ENCODE data around the gene IVD.
"Not testable (repeated sequence)": the region's sequence is repeated elsewhere in the genome, so short reads cannot be mapped to it uniquely, and the experiment has no call there.

Gene IVD

DNA sequence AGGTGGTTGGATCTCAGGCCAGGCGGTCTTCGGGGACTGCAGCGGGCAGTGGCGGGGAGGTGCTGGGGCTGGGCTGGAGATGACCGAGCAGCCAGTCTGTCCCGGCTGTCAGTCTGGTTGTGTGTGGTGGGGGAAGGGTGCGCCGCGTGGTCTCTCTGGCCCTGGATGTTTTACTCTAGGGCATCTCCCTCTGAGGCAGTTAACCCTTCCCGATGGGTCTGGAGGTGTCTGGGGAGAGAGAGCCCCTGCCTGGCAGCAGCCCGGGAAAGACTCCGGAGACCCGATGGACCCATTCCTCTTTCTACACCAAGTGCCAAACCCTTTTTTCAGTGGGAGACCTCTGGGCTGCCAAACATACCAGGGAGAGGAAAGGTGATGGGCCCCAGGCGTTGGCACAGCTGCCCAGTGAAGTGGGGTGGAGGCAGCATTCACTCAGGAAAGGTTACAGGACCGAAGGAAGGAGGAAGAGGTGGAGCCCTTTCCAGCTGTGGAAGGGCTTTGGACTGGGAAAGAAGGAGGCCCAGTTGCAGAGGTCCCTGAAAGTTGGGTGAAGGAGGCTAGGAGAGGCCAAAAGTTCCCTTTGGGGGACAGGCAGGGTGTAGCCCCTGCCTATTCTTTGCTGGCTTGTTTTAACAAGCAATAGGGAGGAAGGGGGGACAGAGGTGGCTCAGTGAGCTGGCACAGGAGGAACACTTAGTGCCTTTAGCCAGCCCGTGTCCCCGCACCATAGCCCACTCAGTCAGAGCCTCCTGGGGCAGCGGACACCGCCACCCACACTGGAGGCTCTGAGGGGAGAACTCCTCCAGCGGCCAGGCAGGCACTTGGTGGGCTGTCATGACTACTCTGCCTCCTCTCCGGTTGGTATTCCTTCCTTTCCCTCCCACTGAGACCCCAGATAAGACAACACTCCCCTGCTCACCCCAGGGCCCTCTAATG is 32.4 kb downstream of the IVD start:
- in situ Hi-C loops (cut with MboI; ENCODE audit: low sequenced_read_pairs): no loop called here

DNA sequence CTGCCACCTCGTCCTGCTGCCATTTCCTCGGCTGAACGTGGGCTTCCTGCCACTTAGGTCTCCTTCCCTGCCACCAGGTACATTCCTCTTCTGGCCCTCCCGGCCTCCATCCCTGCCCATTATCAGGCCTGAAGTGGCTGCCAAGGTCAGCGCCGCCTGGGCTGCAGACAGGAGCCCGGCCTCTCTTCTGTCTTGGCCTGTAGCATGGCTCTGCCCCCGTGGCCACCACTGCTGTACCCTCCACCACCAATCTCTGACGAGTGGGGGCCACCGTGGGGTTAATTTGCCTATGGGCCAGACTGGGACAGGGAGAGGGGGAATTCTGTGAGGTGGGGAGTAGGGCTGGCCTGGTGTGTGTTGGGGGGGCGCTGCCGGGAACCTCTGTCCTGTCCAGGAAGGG is 33.1 kb downstream of the IVD start:
- in situ Hi-C loops (cut with MboI; ENCODE audit: low sequenced_read_pairs): no loop called here

DNA sequence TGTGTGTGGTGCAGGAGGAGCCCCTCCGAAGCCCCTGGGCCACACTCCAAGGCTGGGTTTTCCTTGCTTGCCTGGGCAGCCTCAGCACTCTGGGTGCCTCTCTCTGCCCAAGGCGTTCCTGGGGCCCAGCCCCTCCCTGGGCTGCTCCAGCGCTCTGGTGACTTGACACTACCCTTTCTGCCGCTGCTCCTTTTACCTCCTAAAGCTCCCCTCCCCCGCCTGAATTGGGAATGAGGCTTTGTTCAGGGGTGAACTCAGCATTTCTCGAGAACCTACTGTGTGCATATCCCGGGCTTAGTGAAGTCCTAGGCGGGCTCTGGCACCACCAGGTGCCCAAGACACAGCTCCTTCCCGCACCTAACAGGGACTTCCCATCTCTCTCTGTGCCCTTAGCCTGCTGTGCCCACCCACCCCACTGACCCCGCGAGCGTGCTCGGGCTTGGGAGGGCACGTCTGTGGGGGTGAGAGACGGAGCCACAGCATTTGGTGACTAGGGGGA is 33.9 kb downstream of the IVD start:
- in situ Hi-C loops (cut with MboI; ENCODE audit: low sequenced_read_pairs): no loop called here

DNA sequence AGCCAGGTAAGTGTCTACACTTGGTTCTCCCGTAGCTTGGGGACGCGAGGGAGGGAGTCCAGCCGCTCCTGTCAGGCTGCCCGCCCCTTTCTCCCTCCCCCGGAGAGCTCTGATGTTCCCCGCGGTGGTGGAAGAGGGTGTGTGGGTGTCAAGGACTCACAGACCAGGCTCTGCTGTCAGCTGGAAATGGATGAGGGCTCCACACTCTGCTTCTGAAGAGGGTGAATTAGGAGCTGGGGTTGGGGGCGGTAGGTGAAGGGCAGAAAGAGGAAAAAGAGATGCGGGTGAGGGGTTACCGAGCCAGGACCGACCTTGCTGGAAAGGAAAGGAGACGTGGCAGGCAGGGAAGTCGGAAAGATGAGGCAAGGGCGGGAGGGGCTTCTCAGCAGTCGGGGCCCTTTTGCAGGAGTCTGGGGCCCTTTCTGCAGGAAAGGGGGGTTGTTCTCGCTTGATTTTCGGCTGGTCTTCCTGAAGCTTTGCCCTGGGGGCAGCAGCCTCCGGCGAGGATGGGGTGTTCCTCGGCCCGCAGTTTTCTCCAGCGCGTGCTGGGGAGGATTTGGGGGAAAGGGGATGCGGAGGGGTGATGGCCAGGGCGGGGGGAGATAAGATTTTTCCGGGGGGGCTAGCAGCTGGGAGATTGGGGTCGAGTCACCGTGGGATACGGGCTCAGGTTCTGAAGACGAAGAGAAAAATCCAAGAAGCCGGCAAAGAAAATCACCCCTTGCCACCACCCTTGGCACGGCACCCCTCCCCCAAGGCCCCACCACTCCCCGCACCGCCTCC is 34.6 kb downstream of the IVD start:
- in situ Hi-C loops (cut with MboI; ENCODE audit: low sequenced_read_pairs): no loop called here

DNA sequence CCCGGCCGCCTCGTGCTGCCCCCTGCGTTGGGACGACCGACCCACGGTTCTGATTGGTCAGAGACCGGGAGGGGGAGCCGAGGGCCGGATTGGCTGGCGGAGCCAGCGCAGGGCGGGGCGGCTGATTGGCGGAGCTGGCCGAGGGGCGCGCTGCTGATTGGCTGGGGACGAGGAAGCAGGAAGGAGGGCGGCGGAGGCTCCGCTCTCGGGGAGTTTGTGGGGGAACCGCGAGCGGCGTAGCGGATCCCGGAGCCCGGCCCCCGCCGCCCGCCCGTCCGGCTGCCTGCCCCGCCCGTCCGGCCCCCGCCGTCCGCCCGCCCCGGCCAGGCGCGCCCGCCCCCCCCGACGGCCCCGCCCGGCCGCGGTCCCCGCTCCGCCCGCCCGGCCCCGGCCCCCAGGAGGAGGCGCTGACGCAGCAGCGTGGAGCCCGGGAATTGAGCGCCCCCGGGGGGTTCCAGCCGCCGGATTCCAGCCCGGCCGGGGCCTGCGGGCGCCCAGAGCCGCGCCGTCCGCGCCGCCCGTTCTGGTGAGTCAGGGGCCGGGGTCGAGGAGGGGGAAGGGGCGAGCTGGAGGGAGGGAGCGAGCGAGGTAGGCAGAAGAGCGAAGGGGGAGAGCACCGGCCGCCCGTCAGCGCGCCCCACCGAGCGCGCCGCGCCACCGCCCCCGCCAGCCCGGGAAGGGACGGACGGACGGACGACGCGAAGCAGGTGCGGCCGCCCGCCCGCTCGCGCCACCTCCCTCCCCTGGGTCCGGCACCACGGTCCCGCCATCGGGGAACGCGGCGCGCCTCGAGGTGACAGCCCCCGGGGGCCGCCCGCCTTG is 35.4 kb downstream of the IVD start, which contains the start of gene BAHD1:
Gene BAHD1 (plus strand): TSS at position 211 of the 822 bp plus-strand sequence. CDS start 17,512 bp downstream, outside the sequence.
- in situ Hi-C loops (cut with MboI; ENCODE audit: low sequenced_read_pairs): no loop called here

DNA sequence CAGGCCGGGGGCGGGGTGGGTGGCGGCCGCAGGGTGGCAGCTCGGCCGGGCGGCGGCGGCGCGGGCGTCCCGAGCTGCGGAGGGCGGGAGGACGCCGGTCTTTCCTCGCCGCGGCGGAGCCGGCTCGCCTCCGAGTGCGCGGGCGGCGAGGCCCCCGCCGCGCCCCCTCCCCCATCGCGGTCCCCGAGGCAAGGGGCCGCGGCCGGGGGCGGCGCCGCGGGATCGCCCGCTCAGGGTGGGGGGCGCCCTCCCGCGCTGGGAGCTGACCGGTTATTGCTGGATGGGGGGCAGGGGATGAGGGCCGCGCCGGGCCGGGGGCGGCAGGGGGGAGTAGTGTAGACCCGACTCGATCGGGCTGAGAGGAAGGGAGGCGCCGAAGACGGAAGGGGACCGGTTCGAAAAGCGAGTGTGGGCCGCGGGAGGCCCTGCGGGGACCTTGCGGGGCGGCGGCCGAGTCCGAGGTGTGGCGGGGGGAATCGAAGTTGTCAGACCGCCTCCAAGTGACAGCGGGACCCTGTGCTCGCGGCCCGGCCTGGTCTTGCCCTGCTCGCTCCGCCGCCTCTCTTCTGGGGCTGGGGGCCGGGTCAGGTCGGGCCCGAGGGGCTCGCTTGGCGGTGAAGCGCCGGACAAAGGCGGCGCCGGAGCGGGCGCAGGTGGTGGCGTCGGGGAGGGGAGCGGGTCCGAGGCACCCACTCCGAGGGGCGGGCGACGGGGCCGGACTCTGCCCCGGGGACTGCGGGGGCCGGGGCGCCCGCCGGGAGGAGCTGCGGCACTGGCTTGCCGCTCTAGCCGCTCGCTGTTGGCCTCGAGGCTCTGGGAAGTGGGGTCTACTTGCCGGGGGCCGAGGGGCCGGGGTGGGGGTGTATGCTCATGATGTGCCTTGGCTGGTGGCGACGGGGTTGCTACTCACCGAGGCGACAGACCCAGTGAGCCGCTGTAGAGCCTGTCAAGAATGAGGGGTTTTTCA is 36.3 kb downstream of the IVD start:
- in situ Hi-C loops (cut with MboI; ENCODE audit: low sequenced_read_pairs): no loop called here

DNA sequence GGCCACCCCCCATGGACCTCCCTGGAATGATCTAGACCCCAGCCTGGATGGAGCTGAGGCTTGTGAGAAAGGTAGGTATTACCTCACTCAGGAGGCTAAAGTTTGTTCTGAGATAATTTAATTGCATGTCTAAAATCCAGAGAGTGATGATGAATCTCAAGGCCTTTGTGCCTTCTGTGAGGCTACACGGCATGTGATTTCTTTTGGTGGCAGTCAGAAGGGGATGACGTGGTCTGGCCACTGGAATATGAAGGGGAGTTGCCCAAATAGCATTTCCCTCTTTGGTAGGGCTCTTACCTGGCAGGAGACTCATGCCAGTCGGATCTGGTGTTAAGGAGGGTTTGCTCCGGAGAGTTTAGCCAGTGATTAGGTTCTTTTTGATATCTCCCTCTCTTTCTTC is 37.7 kb downstream of the IVD start:
- in situ Hi-C loops (cut with MboI; ENCODE audit: low sequenced_read_pairs): no loop called here

DNA sequence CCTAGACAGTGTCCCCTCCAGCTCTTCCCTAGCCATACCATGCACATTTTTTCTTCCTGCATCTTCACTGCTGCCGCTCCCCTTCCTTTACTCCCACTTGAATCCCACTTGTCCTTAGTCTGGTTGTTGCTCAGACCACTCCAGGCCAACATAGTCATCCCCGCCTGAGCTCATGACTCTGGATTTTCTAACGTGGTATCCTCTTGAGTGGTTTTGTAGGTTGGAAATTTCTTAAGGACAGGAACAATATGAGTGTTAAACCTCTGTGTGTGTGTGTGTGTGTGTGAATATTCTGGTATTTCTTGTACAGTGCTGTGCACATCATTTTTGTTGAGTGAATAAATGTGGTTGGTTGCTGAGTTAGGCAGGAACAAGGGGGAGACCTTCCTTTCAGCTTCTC is 38.3 kb downstream of the IVD start:
- in situ Hi-C loops (cut with MboI; ENCODE audit: low sequenced_read_pairs): no loop called here

DNA sequence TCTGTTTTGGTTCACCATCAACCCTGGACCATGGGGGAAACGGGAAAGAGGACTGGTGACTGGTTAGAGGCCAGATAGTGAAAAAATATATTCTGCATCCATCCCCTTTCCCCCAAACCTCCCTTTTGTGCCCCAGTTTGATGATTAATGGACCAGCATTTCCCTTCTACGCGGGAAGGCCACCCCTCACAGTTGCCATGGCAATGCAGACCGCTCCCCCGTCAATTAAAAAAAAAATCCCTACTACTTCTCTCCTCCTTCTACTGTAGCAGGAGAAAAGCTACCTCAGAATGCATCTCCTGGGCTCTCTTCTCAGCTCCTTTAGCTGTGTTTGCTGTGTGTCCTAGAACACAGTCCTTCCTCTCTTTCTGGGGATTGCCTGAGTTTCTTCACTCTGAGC is 39.1 kb downstream of the IVD start:
- in situ Hi-C loops (cut with MboI; ENCODE audit: low sequenced_read_pairs): no loop called here

DNA sequence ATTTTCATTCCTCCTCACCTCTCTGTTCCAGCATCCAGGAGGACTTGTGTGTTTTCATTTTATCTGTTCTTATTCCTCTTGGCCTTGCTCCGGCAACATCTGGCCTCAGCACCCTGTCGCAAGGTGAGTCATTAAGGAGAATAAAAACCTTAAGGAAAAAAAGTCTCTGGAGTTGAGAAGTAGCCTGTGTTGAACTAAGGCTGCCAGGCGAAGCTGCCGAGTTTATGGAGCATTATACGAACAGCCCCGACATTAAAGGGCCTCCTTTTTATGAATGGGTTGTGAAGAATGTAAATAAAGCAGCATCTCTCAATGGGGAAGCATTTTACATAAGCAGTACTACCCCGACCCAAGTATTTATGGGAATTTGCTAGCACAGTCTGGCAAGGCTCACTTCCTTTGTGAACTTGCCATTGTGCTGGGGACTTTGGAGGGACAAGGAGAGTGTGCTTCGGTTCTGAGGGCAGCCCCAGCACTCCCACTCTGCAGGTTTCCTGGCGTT is 39.9 kb downstream of the IVD start:
- in situ Hi-C loops (cut with MboI; ENCODE audit: low sequenced_read_pairs): no loop called here

DNA sequence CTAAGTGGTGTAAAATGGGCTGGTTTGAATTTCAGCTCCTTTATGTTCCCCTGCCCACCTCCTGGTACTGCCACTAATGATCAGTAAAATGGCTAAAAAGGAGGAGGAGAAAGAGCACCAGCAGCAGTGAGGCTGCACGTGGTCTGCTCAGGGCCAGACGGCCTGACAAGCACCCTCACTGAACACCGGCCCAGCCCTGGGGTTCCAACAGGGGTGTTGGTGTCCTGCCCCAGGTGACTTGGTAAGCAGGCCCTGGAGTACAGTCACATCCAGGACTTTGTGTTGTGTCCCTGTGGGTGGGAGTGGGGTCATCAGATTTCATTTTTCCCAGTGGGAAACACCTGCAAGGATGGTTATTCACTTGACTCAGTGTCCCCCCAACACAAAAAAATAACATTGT is 40.5 kb downstream of the IVD start:
- in situ Hi-C loops (cut with MboI; ENCODE audit: low sequenced_read_pairs): no loop called here

DNA sequence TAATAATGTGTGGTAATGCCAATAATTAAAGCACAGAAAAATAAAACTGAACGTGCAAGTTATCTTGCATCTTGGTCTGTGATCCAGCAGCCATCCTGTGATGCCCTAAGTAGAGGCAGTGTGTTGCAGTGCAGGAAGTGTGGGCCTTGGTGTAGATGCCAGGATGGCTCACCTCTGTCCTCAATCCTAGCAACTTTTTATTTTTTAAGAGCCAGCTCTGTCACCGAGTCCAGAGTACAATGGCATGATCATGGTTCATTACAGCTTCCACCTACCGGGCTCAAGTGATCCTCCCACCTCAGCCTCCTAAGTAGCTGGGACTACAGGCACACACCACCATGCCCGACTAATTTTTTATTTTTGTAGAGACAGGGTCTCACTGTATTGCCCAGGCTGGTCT is 42.8 kb downstream of the IVD start:
- in situ Hi-C loops (cut with MboI; ENCODE audit: low sequenced_read_pairs): no loop called here

DNA sequence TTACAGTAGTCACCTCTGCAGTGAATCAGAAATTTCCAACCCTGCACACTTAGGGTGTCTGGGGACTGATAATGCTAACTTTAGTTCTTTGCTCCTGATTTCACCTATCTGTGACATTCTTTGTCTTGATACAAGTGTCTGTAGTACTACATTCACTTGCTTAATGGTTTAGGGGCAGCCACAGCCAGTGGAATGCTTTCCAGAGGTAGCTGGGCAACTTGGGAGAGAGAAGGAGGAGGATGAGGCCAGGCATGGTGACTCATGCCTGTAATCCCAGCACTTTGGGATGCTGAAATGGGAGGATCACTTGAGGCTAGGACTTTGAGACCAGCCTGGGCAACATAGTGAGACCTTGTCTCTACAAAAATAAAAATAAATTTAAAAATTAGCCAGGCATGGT is 43.7 kb downstream of the IVD start:
- in situ Hi-C loops (cut with MboI; ENCODE audit: low sequenced_read_pairs): no loop called here

DNA sequence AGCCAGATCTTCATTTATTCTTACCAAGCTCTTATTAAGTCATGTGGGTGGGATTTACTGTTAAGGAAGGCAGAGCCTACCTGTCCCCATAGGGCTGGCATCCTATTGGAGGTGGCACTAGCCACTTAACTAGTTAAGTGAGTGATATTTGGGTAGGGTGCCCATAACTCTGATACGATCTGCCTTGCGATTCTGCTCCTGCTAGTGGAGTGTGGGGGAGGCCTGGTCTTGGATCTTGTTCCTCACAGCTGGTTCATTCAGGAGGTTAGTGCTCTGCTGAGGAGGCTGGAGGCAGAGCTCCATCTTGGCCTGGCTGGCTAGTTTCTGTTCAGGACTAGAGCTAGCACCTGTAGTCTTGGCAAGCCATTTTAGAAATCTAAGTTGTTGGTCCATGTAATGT is 44.5 kb downstream of the IVD start:
- in situ Hi-C loops (cut with MboI; ENCODE audit: low sequenced_read_pairs): no loop called here

DNA sequence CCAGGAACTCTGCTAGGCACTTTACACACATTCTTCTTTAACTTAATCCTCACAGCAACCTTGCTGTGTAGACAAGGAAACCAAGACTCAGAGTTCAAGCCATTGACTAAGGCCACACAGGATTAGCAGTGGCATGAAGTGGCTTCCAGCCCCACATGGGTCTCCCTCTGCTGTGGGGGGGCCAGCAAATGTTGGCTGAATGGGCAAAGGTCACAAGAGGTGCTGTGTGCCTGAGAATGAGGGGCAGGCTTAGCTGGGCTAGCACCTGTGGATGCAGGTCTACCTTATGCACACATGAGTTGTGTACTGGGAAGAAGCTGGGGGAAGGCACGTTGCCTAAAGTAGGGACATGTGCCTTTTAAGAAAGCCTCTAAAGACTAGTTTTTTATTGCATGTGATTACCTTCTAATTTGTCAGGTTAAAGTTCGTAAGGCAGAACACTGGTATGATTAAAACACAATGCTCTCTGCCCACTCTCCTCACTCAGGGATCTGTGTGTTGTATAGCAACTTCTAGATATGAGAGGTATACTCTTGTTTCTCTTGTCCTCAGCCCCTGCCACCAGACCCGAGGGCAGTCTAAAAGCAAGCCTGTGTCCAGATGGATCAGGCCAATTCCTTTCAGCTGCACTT is 46.0 kb downstream of the IVD start:
- in situ Hi-C loops (cut with MboI; ENCODE audit: low sequenced_read_pairs): no loop called here

DNA sequence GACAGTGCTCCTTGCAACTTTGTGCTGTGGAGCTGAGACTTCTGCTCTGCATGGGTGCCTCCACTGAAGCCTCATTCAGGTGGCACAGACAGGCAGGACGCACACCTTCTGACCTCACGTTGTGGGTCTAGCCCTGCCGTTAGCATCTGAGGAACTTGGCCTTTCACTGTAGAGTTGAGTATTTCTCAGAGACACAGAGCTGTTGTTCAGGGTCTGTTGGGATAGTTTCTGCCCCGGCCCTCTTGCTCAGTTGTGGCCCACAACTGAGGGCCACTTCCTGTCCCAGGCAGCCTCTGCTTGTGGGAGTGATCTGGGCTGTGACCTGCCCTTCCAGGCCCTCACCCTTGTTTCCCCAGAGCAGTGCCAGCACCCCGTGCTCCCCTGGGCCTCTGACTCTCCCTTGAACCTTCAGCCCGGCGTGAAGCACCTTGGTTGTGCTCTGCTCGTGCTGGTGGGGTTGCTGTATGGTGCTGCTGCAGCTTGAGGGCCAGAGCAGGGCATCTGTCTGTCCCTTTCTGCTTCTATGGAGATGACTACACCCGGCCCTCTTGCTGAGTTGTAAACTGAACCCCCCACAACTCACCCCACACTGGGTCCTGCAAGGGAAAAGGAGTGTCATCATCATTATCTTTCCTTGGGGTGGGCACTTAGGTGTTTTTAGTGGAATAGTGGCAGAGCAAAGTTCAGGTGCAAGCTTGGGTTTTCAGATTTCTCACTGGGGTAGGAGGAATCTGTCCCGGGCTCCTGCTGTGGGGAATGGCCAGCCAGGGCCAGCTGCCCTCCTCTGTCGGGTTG is 46.9 kb downstream of the IVD start:
- in situ Hi-C loops (cut with MboI; ENCODE audit: low sequenced_read_pairs): no loop called here

DNA sequence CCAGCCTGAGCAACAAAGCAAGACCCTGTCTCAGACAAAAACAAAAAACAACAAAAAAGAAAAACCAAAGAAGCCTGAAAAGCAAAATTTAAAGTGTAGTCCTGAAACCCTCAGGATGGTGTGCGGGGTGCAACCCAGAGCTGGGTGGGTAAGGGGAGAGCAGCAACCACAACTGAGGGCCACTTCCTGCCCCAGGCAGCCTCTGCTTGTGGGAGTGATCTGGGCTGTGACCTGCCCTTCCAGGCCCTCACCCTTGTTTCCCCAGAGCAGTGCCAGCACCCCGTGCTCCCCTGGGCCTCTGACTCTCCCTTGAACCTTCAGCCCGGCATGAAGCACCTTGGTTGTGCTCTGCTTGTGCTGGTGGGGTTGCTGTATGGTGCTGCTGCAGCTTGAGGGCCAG is 48.3 kb downstream of the IVD start:
- in situ Hi-C loops (cut with MboI; ENCODE audit: low sequenced_read_pairs): not testable (repeated sequence)

DNA sequence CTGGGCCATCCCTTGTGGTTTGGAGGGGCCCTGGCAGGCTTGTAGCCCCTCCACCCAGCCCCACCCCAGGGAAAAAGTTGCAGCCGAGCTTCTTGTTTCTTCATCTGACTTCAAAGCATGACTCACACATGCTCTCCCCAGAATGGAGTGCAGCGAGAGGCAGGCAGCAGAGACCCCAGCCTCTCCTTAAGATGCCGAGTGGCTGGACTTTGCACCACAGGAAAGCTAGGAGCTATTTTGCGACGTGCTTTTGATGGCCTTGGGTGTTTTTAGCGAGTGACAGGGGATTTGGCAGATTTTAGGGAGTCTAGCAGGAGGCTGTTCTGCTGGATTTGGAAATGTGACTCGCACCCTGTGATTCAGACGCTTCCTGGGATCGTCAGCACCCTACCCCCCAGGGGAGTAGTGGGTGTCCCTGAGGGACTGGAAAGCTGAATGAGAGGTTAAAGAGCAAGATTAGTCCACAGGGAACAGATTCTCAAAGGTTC is 49.4 kb downstream of the IVD start:
- in situ Hi-C loops (cut with MboI; ENCODE audit: low sequenced_read_pairs): no loop called here

Data from HL-60/S4 treated with phorbol 12-myristate 13-acetate at 8.2 ng/mL for 4 days and 3 days (cell line).